ENCODE measurements around the gene ADSL. TPM values are rescaled to one million over a fixed set of nuclear protein-coding genes. Genes with fewer than 3 reads are reported as not detected.

The ADSL gene
- total and polyA plus RNA-seq, 4 donors = 19.4 to 54.5 (median 39.8) TPM

GRCh38 chr22:40302149-40302548 lies 44.2 kb upstream of the ADSL start:
- no peak overlapping the region for H3K9ac ChIP-seq (ENCODE audit: low read depth in 1 of 2, low read length in 2 of 2)
- H3K27ac ChIP-seq (ENCODE audit: low read depth in 1 of 2, low read length in 2 of 2) = no peak overlapping the region
- 96% methylated on average over 11 of the region's 11 CpGs for WGBS
- no peaks in the 10 kb centered on the region for H3K9me3 ChIP-seq (ENCODE audit: control insufficient read depth in 4 of 4, low read length in 3 of 4)
- peaks cover 8 to 40% (median 29%) of the 10 kb centered on the region in 4 donors for H3K36me3 ChIP-seq (ENCODE audit: control insufficient read depth in 4 of 4, insufficient read depth in 3 of 4, low read depth in 1 of 4, low read length in 3 of 4)
- no peaks in the 10 kb centered on the region for H3K4me1 ChIP-seq (ENCODE audit: control insufficient read depth in 4 of 4, insufficient read depth in 4 of 4, low read length in 3 of 4)
- H3K4me3 ChIP-seq (ENCODE audit: low read depth in 1 of 3, low read length in 3 of 3) = no peak overlapping the region
- no peak for TF ChIP-seq REST (IDR thresholded peaks at IDR 0.05)
- no peak for TF ChIP-seq RXRA (IDR thresholded peaks at IDR 0.05)
- no peak for TF ChIP-seq ATF3 (IDR thresholded peaks at IDR 0.05)
- TF ChIP-seq NR2F2 (IDR thresholded peaks at IDR 0.05) = no peak
- no peak for TF ChIP-seq FOXA2 (IDR thresholded peaks at IDR 0.05)
- no peak for TF ChIP-seq HNF4G (IDR thresholded peaks at IDR 0.05)
- TF ChIP-seq ZBTB33 (IDR thresholded peaks at IDR 0.05) = no peak
- TF ChIP-seq HNF4A (conservative IDR thresholded peaks at IDR 0.05) = no peak
- TF ChIP-seq MAX (IDR thresholded peaks at IDR 0.05) = no peak
- TF ChIP-seq YY1 (IDR thresholded peaks at IDR 0.05) = no peak
- H3K27me3 ChIP-seq (ENCODE audit: control insufficient read depth in 4 of 4, insufficient read depth in 4 of 4, low read length in 3 of 4) = no peaks in the 10 kb centered on the region
- no peak for DNase-seq (ENCODE audit: low spot score)

GRCh38 chr22:40305625-40306024 lies 40.7 kb upstream of the ADSL start:
- 97% methylated on average over 5 of the region's 5 CpGs for WGBS
- Histone ChIP-seq H3K27ac (ENCODE audit: low read depth in 1 of 2, low read length in 2 of 2) (no peak overlapping the region), H3K4me1 (ENCODE audit: control insufficient read depth in 4 of 4, insufficient read depth in 4 of 4, low read length in 3 of 4) (no peaks in the 10 kb centered on the region), H3K9ac (ENCODE audit: low read depth in 1 of 2, low read length in 2 of 2) (no peak overlapping the region), H3K4me3 (ENCODE audit: low read depth in 1 of 3, low read length in 3 of 3) (no peak overlapping the region), H3K36me3 (ENCODE audit: control insufficient read depth in 4 of 4, insufficient read depth in 3 of 4, low read depth in 1 of 4, low read length in 3 of 4) (peaks cover 13 to 67% (median 45%) of the 10 kb centered on the region in 4 donors), H3K9me3 (ENCODE audit: control insufficient read depth in 4 of 4, low read length in 3 of 4) (no peaks in the 10 kb centered on the region), H3K27me3 (ENCODE audit: control insufficient read depth in 4 of 4, insufficient read depth in 4 of 4, low read length in 3 of 4) (no peaks in the 10 kb centered on the region)
- no peak for DNase-seq (ENCODE audit: low spot score)
- TF ChIP-seq HNF4G (IDR thresholded peaks at IDR 0.05) (no peak), MAX (IDR thresholded peaks at IDR 0.05) (no peak), FOXA2 (IDR thresholded peaks at IDR 0.05) (no peak), NR2F2 (IDR thresholded peaks at IDR 0.05) (no peak), TAF1 (conservative IDR thresholded peaks at IDR 0.05) (no peak), ATF3 (IDR thresholded peaks at IDR 0.05) (no peak), SP1 (IDR thresholded peaks at IDR 0.05) (no peak), YY1 (IDR thresholded peaks at IDR 0.05) (no peak), RAD21 (IDR thresholded peaks at IDR 0.05) (no peak), EGR1 (IDR thresholded peaks at IDR 0.05; ENCODE audit: low read depth in 2 of 2) (no peak), GABPA (IDR thresholded peaks at IDR 0.05 in 1 of 2, conservative IDR thresholded peaks at IDR 0.05 in 1 of 2) (no peak), HNF4A (conservative IDR thresholded peaks at IDR 0.05) (no peak), ZBTB33 (IDR thresholded peaks at IDR 0.05) (no peak), RXRA (IDR thresholded peaks at IDR 0.05) (no peak), CTCF (IDR thresholded peaks at IDR 0.05; ENCODE audit: low read depth, low read length, missing input control) (no peak), FOXA1 (IDR thresholded peaks at IDR 0.05) (no peak), JUND (IDR thresholded peaks at IDR 0.05) (no peak)

All from liver (tissue), 9 donors.